K562 (cell line): Measurements from ENCODE around the gene NEFH. TPM values are rescaled to one million over a fixed set of nuclear protein-coding genes. Genes with fewer than 3 reads are reported as not detected.

Experiments
- MAFF ChIP-seq: IDR thresholded peaks from 2 replicates; pipeline ENCODE4 v1.6.1; 2012; ENCODE audit warnings: low read length, improper control_type of control experiment
- MAFK ChIP-seq: IDR thresholded peaks from 2 replicates; pipeline ENCODE4 v1.6.1; 2011; ENCODE audit warnings: low read length, improper control_type of control experiment
- NFIC ChIP-seq: fragments of 450-650 bp; IDR thresholded peaks from 2 replicates; pipeline ENCODE4 v1.6.1; 2017; ENCODE audit warnings: mild to moderate bottlenecking, inconsistent platforms
- PCBP1 ChIP-seq: fragments of 200-400 bp; formaldehyde crosslinking; IDR thresholded peaks from 2 replicates; pipeline ENCODE4 v1.6.1; 2018; ENCODE audit warnings: mild to moderate bottlenecking, low read depth, low read length; ENCODE audit not compliant: poor library complexity, severe bottlenecking
- SMARCB1 ChIP-seq: IDR thresholded peaks from 2 replicates; pipeline ENCODE4 v1.6.1; 2011; ENCODE audit warnings: improper control_type of control experiment, low read depth; ENCODE audit not compliant: insufficient read length
- SNIP1 ChIP-seq: fragments of 450-650 bp; IDR thresholded peaks from 2 replicates; pipeline ENCODE4 v1.7.1; 2017; ENCODE audit warnings: low read depth, mild to moderate bottlenecking
- STAG1 ChIP-seq: sonication (generic); formaldehyde crosslinking; IDR thresholded peaks from 2 replicates; pipeline ENCODE4 v1.5.0; 2020; ENCODE audit warnings: missing genetic modification reagents, borderline replicate concordance
- polyA plus RNA-seq, 8 experiments: library from polyadenylated mRNA; depleted of rRNA in 4 of 8; stranded (reverse) in 5 of 8; unstranded in 3 of 8; fragments of >200 nt; fragmentation: Nextera tagmentation in 2 of 8; fragmentation: Illumina TruSeq in 1 of 8; extraction: Ambion mirVana in 2 of 8; extraction: Trizol in 1 of 8; gene quantifications; 2 replicates each; pipeline versions ENCODE4 v1.2.1 to v1.2.3, GENCODE V29; 2011 to 2014; ENCODE audit warnings: inconsistent platforms in 1 of 8, missing spikeins in 1 of 8
- total RNA-seq, 7 experiments: library from RNA; depleted of rRNA in 6 of 7; stranded (reverse); fragments of >200 nt in 6 of 7; fragmentation: Illumina TruSeq in 2 of 7; extraction: Trizol in 2 of 7; gene quantifications; 2 replicates each; pipeline versions ENCODE4 v1.2.1 to v1.2.3, GENCODE V29; 2011 to 2021; ENCODE audit warnings: low replicate concordance in 1 of 7
- TF ChIP-seq, protein P1 (sequence below): fragments of 250-450 bp; sonication (Bioruptor Pico); IDR thresholded peaks from 2 replicates; pipeline ENCODE4 v1.5.0; 2021; ENCODE audit warnings: mild to moderate bottlenecking, moderate library complexity
- TF ChIP-seq, protein P2 (sequence below): fragments of 250-450 bp; sonication (Bioruptor Pico); IDR thresholded peaks from 2 replicates; pipeline ENCODE4 v1.4.0; 2020; ENCODE audit warnings: mild to moderate bottlenecking, moderate library complexity, borderline replicate concordance
- TF ChIP-seq, protein P3 (sequence below): IDR thresholded peaks from 3 replicates; pipeline ENCODE4 v1.6.1; 2011; ENCODE audit warnings: borderline replicate concordance, mild to moderate bottlenecking, moderate library complexity; ENCODE audit not compliant: insufficient read length; ENCODE audit errors: extremely low read depth
- TF ChIP-seq, protein P4 (sequence below): fragments of 200-800 bp; sonication (Bioruptor generic); IDR thresholded peaks from 2 replicates; pipeline ENCODE4 v1.6.1; 2017; ENCODE audit warnings: missing genetic modification characterization, missing compliant biosample characterization
- TF ChIP-seq, protein P5 (sequence below): fragments of 250-450 bp; sonication (Bioruptor Pico); IDR thresholded peaks from 2 replicates; pipeline ENCODE4 v1.9.0; 2021; ENCODE audit warnings: mild to moderate bottlenecking

The NEFH gene
- total and polyA plus RNA-seq, 9 of the 15 experiments (the other 6 are each of a cell fraction or from before 2014, with no cell fraction given): 2.3 to 26.9 (median 10.8) TPM

DNA sequence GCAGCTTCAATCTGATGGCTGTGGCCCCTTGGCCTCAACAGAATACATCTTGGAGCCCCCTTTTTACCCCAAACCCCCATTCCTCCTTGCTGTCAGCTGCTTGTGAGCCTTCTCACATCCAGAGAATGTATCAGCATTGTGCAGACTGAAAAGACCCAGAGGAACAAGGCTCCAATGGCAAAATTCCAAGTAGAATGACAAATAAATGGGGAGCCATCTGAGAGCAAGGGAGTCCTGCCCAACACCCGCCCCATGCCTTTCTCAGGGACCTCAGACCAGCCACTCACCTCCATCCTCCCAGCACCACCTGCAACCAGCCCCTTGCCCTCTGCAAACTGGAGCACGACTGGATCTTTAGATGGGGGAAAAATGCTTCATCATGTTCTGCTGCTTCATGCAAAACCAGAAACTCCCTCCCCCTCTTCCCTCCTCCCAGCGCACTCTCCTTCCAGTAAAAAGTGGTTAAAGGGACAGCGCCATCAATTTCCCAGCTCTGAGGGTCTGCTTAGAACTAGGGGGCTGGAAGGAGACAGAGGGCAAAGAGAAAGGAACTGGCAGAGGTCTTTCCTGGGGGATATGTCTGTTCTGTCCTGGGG lies 2.2 kb upstream of the NEFH start (continued):
- TF ChIP-seq, protein P1, sequence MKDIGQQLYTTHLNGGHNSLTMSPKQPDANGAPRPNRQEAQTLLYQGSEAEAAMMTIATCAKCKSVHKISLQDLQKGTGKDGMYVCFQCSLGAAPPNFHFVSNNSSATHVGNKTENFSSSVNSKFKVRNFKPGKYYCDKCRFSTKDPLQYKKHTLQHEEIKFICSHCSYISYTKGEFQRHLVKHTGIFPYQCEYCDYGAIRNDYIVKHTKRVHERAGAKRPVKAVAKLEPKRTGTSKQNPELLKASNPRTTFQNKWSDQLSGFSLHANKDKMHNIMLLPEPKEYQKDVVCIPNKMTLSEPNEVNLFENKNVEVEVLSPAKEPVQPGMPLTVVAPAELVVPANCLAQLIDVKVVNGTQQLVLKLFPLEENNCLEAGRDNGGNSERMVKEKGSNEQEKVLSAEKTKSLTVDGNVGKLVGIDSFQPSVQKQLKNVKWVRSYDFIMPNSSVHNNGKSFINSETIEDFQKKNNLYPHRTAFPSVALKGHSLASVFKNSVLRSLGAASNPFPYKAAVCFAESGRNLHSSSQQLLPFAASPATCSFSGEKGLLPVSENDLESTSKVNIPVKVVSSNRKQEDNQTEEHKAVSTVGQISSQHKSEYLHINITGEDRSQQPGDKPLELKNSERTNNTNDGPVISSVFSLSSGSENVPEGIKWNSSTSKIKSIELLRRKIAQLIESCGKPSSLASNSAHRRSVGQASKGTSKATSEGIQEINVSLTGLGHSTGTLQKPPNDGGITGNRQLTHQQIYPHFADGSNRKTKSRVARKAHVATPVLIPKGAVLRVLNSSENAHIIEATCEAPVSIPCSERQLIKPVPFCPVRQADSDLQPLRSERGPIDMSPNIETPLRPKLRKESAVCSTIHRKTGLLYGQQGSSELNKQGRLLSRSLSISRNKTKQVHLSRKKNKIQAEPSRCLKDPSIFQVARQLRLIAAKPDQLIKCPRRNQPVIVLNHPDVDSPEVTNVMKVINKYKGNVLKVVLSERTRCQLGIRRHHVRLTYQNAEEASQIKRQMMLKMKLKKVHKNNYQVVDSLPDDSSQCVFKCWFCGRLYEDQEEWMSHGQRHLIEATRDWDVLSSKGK (CRISPR knock-in tag): no peak
- TF ChIP-seq, protein P2, sequence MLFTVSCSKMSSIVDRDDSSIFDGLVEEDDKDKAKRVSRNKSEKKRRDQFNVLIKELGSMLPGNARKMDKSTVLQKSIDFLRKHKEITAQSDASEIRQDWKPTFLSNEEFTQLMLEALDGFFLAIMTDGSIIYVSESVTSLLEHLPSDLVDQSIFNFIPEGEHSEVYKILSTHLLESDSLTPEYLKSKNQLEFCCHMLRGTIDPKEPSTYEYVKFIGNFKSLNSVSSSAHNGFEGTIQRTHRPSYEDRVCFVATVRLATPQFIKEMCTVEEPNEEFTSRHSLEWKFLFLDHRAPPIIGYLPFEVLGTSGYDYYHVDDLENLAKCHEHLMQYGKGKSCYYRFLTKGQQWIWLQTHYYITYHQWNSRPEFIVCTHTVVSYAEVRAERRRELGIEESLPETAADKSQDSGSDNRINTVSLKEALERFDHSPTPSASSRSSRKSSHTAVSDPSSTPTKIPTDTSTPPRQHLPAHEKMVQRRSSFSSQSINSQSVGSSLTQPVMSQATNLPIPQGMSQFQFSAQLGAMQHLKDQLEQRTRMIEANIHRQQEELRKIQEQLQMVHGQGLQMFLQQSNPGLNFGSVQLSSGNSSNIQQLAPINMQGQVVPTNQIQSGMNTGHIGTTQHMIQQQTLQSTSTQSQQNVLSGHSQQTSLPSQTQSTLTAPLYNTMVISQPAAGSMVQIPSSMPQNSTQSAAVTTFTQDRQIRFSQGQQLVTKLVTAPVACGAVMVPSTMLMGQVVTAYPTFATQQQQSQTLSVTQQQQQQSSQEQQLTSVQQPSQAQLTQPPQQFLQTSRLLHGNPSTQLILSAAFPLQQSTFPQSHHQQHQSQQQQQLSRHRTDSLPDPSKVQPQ (CRISPR knock-in tag): no peak
- no peak for TF ChIP-seq SMARCB1
- TF ChIP-seq STAG1 (CRISPR knock-in tag): no peak
- TF ChIP-seq MAFF: peak; percentile 43; the same call in 1 of the 2 replicates
- TF ChIP-seq SNIP1: no peak
- TF ChIP-seq, protein P3, sequence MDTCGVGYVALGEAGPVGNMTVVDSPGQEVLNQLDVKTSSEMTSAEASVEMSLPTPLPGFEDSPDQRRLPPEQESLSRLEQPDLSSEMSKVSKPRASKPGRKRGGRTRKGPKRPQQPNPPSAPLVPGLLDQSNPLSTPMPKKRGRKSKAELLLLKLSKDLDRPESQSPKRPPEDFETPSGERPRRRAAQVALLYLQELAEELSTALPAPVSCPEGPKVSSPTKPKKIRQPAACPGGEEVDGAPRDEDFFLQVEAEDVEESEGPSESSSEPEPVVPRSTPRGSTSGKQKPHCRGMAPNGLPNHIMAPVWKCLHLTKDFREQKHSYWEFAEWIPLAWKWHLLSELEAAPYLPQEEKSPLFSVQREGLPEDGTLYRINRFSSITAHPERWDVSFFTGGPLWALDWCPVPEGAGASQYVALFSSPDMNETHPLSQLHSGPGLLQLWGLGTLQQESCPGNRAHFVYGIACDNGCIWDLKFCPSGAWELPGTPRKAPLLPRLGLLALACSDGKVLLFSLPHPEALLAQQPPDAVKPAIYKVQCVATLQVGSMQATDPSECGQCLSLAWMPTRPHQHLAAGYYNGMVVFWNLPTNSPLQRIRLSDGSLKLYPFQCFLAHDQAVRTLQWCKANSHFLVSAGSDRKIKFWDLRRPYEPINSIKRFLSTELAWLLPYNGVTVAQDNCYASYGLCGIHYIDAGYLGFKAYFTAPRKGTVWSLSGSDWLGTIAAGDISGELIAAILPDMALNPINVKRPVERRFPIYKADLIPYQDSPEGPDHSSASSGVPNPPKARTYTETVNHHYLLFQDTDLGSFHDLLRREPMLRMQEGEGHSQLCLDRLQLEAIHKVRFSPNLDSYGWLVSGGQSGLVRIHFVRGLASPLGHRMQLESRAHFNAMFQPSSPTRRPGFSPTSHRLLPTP: no peak
- TF ChIP-seq, protein P4, sequence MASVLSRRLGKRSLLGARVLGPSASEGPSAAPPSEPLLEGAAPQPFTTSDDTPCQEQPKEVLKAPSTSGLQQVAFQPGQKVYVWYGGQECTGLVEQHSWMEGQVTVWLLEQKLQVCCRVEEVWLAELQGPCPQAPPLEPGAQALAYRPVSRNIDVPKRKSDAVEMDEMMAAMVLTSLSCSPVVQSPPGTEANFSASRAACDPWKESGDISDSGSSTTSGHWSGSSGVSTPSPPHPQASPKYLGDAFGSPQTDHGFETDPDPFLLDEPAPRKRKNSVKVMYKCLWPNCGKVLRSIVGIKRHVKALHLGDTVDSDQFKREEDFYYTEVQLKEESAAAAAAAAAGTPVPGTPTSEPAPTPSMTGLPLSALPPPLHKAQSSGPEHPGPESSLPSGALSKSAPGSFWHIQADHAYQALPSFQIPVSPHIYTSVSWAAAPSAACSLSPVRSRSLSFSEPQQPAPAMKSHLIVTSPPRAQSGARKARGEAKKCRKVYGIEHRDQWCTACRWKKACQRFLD (CRISPR knock-in tag): no peak
- TF ChIP-seq MAFK: 0 out of 2 replicates have a peak, but pooled peaks have one; percentile 21
- TF ChIP-seq NFIC: peak; percentile 51; the same call in 1 of the 2 replicates
- TF ChIP-seq, protein P5, sequence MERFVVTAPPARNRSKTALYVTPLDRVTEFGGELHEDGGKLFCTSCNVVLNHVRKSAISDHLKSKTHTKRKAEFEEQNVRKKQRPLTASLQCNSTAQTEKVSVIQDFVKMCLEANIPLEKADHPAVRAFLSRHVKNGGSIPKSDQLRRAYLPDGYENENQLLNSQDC: no peak
- no peak for TF ChIP-seq PCBP1
